Liver (tissue), 9 donors: ENCODE measurements around the gene ATP2B3. TPM values are rescaled to one million over a fixed set of nuclear protein-coding genes. Genes with fewer than 3 reads are reported as not detected.

Experiments used
- DNase-seq: peaks from one replicate; pipeline ENCODE4 v3.0.0-alpha.2; 2017; ENCODE audit warnings: low spot score
- H3K27ac ChIP-seq, 2 donors: one replicate each; pipeline ENCODE4 v1.7.0; 2013; ENCODE audit warnings: inconsistent platforms in 2 of 2, low read length in 2 of 2, control low read depth in 1 of 2, low read depth in 1 of 2, mild to moderate bottlenecking in 1 of 2
- H3K27me3 ChIP-seq, 4 donors: one replicate each; pipeline versions ENCODE4 v1.6.1 to v1.7.0; 2013; ENCODE audit warnings: low read length in 3 of 4, inconsistent platforms in 1 of 4, mild to moderate bottlenecking in 1 of 4, moderate library complexity in 1 of 4; ENCODE audit not compliant: control insufficient read depth in 4 of 4, insufficient read depth in 4 of 4
- H3K36me3 ChIP-seq, 4 donors: one replicate each; pipeline versions ENCODE4 v1.6.1 to v1.7.0; 2013; ENCODE audit warnings: low read length in 3 of 4, mild to moderate bottlenecking in 3 of 4, low read depth in 1 of 4, moderate library complexity in 1 of 4; ENCODE audit not compliant: control insufficient read depth in 4 of 4, insufficient read depth in 3 of 4
- H3K4me1 ChIP-seq, 4 donors: one replicate each; pipeline versions ENCODE4 v1.6.1 to v1.7.0; 2013; ENCODE audit warnings: low read length in 3 of 4, mild to moderate bottlenecking in 3 of 4, moderate library complexity in 1 of 4; ENCODE audit not compliant: control insufficient read depth in 4 of 4, insufficient read depth in 4 of 4
- H3K4me3 ChIP-seq, 3 donors: one replicate each; pipeline versions ENCODE4 v1.6.1 to v1.7.0; 2013; ENCODE audit warnings: low read length in 3 of 3, control low read depth in 1 of 3, low read depth in 1 of 3, mild to moderate bottlenecking in 1 of 3
- H3K9ac ChIP-seq, 2 donors: one replicate each; pipeline ENCODE4 v1.7.0; 2013; ENCODE audit warnings: low read length in 2 of 2, mild to moderate bottlenecking in 2 of 2, moderate library complexity in 2 of 2, control low read depth in 1 of 2, low read depth in 1 of 2
- H3K9me3 ChIP-seq, 4 donors: one replicate each; pipeline versions ENCODE4 v1.6.1 to v1.7.0; 2013; ENCODE audit warnings: low read length in 3 of 4; ENCODE audit not compliant: control insufficient read depth in 4 of 4
- EGR1 ChIP-seq, 2 donors: IDR thresholded peaks; 2 replicates each; pipeline ENCODE4 v1.6.1; 2016 to 2018; ENCODE audit warnings: antibody characterized with exemption in 2 of 2, low read depth in 2 of 2
- FOXA1 ChIP-seq: IDR thresholded peaks from 2 replicates; pipeline ENCODE4 v1.6.1; 2016; ENCODE audit warnings: antibody characterized with exemption
- FOXA2 ChIP-seq: IDR thresholded peaks from 2 replicates; pipeline ENCODE4 v1.6.1; 2016; ENCODE audit warnings: antibody characterized with exemption
- GABPA ChIP-seq, 2 donors: IDR thresholded peaks in 1 of 2; conservative IDR thresholded peaks in 1 of 2; 2 replicates each; pipeline ENCODE4 v1.6.1; 2016; ENCODE audit warnings: antibody characterized with exemption in 2 of 2, mild to moderate bottlenecking in 1 of 2, moderate library complexity in 1 of 2
- HNF4A ChIP-seq, 2 donors: conservative IDR thresholded peaks; 2 replicates each; pipeline ENCODE4 v1.6.1; 2016; ENCODE audit warnings: antibody characterized with exemption in 2 of 2, mild to moderate bottlenecking in 2 of 2
- HNF4G ChIP-seq: IDR thresholded peaks from 2 replicates; pipeline ENCODE4 v1.6.1; 2016; ENCODE audit warnings: antibody characterized with exemption
- JUND ChIP-seq, 2 donors: IDR thresholded peaks; 2 replicates each; pipeline ENCODE4 v1.6.1; 2016; ENCODE audit warnings: antibody characterized with exemption in 2 of 2
- MAX ChIP-seq: IDR thresholded peaks from 2 replicates; pipeline ENCODE4 v1.6.1; 2016; ENCODE audit warnings: antibody characterized with exemption
- NR2F2 ChIP-seq: IDR thresholded peaks from 2 replicates; pipeline ENCODE4 v1.6.1; 2016; ENCODE audit warnings: antibody characterized with exemption
- RAD21 ChIP-seq, 2 donors: IDR thresholded peaks; 2 replicates each; pipeline ENCODE4 v1.6.1; 2016; ENCODE audit warnings: antibody characterized with exemption in 2 of 2, mild to moderate bottlenecking in 2 of 2
- RXRA ChIP-seq, 2 donors: IDR thresholded peaks; 2 replicates each; pipeline ENCODE4 v1.6.1; 2017 to 2018; ENCODE audit warnings: antibody characterized with exemption in 2 of 2, mild to moderate bottlenecking in 1 of 2
- SP1 ChIP-seq: IDR thresholded peaks from 2 replicates; pipeline ENCODE4 v1.6.1; 2018; ENCODE audit warnings: antibody characterized with exemption, mild to moderate bottlenecking
- YY1 ChIP-seq: IDR thresholded peaks from 2 replicates; pipeline ENCODE4 v1.6.1; 2016; ENCODE audit warnings: antibody characterized with exemption, mild to moderate bottlenecking
- WGBS: extraction: QIAGEN DNeasy Blood & Tissue Kit; methylation state at CpG from one replicate; pipeline ENCODE4 v1.1.7; 2013; 5-methylcytosine and 5-hydroxymethylcytosine counted together
- polyA plus RNA-seq, 2 donors: library from polyadenylated mRNA; stranded (reverse) in 1 of 2; unstranded in 1 of 2; fragments of 200-250 nt in 1 of 2; fragments of >200 nt in 1 of 2; fragmentation: Nextera tagmentation in 1 of 2; extraction: Ambion mirVana in 1 of 2; gene quantifications; one replicate each; pipeline versions ENCODE4 v1.2.1 to v1.2.3, GENCODE V29; 2013 to 2015
- total RNA-seq, 2 donors: library from RNA; depleted of rRNA; stranded (reverse); fragments of >200 nt; gene quantifications; one replicate each; pipeline ENCODE4 v1.2.3, GENCODE V29; 2014
- TF ChIP-seq, protein P1 (sequence below): IDR thresholded peaks from 2 replicates; pipeline ENCODE4 v1.6.1; 2016; ENCODE audit warnings: antibody characterized with exemption, mild to moderate bottlenecking
- TF ChIP-seq, protein P2 (sequence below): IDR thresholded peaks from 2 replicates; pipeline ENCODE4 v1.6.1; 2016; ENCODE audit warnings: antibody characterized with exemption
- donor health status: healthy.
- donor health status: healthy.
- donor health status: healthy.
- donor health status: healthy.
- donor health status: healthy.

Gene ATP2B3
- total and polyA plus RNA-seq, 4 donors, result not detected

DNA sequence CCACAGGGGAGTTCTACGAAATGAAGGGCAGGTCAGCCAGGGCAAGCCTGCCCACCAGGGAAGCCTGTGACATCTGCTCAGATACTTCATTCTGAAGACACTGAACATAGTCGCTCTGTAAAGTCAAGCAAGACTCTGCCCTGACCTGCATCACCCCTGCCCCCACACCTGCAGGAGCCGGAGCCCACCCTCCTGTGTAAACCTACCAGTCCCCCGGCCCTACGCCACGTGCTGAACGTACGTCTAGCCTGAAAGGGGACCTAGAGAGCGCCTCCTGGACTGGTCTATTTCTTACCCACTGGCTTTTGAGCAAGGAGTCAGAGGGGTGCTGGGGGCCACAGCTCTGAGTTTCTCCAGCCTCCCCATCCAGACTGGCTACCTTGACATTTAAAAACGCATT, 69.9 kb downstream of the ATP2B3 start (continued):
- no peak for TF ChIP-seq MAX
- no peak for TF ChIP-seq HNF4G
- no peak for TF ChIP-seq SP1
- no peak for TF ChIP-seq FOXA1
- TF ChIP-seq NR2F2, result no peak
- TF ChIP-seq JUND (IDR thresholded peaks at IDR 0.05), result no peak

DNA sequence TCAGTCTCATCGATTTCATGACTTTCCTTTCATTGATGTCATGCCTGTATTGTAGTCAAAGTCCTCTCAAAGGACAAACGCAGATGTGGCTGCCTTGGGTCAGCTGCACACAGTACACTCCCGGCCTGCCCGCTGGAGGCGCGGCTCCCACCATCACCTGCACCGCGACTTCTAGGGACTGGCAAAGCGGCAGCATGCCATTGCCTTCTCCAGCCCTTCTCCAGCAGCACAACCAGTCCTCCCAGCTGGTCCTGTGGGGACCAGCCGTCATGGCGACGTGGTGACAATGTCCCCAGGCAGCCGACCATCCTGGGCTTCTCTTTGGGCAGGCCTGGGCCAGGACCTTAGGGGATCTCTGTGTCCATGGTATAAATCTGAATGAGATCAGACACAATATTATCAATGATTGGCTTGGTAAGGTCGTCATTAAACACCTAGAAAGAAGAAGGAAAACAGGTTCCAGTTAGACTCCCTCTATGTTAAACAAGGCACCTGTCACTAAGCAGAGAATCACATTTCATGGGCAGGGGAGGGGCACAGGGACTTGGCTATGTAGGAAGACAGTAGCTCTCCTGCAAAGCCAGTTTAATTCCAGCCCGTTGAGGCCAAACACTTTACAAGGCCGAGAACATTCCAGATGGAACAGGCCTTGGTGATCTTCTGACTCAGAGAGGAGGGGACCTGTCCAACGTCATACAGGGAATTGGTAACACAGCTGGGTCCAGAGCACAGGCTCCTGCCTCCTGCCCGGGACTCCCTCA, 70.8 kb downstream of the ATP2B3 start:
- H3K9ac ChIP-seq, result no peak overlapping the region
- H3K27ac ChIP-seq, result no peak overlapping the region
- no peaks in the 10 kb centered on the region for H3K9me3 ChIP-seq
- DNase-seq, result no peak
- WGBS, result 97% methylated on average over 18 of the region's 18 CpGs
- peaks cover 0 to 18% (median 3%) of the 10 kb centered on the region in 4 donors for H3K36me3 ChIP-seq
- no peak overlapping the region for H3K4me3 ChIP-seq
- peaks cover 0 to 2% (median 0%) of the 10 kb centered on the region in 4 donors for H3K4me1 ChIP-seq
- H3K27me3 ChIP-seq, result no peaks in the 10 kb centered on the region
- TF ChIP-seq, protein P1, sequence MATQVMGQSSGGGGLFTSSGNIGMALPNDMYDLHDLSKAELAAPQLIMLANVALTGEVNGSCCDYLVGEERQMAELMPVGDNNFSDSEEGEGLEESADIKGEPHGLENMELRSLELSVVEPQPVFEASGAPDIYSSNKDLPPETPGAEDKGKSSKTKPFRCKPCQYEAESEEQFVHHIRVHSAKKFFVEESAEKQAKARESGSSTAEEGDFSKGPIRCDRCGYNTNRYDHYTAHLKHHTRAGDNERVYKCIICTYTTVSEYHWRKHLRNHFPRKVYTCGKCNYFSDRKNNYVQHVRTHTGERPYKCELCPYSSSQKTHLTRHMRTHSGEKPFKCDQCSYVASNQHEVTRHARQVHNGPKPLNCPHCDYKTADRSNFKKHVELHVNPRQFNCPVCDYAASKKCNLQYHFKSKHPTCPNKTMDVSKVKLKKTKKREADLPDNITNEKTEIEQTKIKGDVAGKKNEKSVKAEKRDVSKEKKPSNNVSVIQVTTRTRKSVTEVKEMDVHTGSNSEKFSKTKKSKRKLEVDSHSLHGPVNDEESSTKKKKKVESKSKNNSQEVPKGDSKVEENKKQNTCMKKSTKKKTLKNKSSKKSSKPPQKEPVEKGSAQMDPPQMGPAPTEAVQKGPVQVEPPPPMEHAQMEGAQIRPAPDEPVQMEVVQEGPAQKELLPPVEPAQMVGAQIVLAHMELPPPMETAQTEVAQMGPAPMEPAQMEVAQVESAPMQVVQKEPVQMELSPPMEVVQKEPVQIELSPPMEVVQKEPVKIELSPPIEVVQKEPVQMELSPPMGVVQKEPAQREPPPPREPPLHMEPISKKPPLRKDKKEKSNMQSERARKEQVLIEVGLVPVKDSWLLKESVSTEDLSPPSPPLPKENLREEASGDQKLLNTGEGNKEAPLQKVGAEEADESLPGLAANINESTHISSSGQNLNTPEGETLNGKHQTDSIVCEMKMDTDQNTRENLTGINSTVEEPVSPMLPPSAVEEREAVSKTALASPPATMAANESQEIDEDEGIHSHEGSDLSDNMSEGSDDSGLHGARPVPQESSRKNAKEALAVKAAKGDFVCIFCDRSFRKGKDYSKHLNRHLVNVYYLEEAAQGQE, result no peak
- no peak for TF ChIP-seq FOXA2
- no peak for TF ChIP-seq NR2F2
- no peak for TF ChIP-seq MAX
- TF ChIP-seq SP1, result no peak
- TF ChIP-seq HNF4A (conservative IDR thresholded peaks at IDR 0.05), result no peak

DNA sequence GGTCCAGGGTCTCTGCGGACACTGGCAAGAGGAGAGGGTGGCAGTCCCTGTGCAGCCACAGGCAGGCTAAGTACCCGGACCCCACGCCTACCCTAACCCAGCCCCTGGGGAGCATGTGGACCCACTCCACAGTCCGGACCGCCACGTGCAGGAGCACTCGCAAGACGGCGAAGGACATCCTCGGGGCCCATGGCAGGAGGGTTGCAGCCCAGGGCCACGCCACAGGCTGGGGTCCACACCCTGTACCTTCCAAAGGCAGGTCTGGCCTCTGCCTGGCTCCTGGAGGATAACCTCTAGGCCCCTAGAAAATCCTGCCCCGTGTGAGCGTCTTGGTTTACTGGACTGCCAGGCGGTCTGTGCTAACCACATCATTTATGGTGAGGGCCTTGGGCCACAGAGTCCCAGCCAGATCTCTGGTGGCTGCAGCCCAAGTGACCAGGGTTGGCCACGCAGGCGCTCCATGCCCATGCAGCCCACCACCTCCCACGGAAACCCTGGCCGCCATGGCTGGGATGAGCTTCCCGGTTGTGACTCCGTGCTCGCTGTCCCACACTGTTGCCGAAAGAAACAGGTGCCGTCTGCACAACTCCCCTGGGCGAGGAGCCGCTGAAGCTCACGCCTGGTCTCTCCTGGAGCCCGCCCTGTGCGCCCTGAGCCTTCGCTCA, 71.5 kb downstream of the ATP2B3 start:
- no peak overlapping the region for H3K27ac ChIP-seq
- TF ChIP-seq GABPA (IDR thresholded peaks at IDR 0.05 in 1 of 2, conservative IDR thresholded peaks at IDR 0.05 in 1 of 2), result no peak
- TF ChIP-seq FOXA2, result no peak
- TF ChIP-seq, protein P1, result no peak
- TF ChIP-seq, protein P2, sequence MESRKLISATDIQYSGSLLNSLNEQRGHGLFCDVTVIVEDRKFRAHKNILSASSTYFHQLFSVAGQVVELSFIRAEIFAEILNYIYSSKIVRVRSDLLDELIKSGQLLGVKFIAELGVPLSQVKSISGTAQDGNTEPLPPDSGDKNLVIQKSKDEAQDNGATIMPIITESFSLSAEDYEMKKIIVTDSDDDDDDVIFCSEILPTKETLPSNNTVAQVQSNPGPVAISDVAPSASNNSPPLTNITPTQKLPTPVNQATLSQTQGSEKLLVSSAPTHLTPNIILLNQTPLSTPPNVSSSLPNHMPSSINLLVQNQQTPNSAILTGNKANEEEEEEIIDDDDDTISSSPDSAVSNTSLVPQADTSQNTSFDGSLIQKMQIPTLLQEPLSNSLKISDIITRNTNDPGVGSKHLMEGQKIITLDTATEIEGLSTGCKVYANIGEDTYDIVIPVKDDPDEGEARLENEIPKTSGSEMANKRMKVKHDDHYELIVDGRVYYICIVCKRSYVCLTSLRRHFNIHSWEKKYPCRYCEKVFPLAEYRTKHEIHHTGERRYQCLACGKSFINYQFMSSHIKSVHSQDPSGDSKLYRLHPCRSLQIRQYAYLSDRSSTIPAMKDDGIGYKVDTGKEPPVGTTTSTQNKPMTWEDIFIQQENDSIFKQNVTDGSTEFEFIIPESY, result no peak
- TF ChIP-seq YY1, result no peak
- no peak for TF ChIP-seq HNF4G
- no peak for TF ChIP-seq RAD21 (IDR thresholded peaks at IDR 0.05)
- TF ChIP-seq SP1, result no peak
- TF ChIP-seq NR2F2, result no peak
- TF ChIP-seq HNF4A (conservative IDR thresholded peaks at IDR 0.05), result no peak
- TF ChIP-seq RXRA (IDR thresholded peaks at IDR 0.05), result no peak
- no peak for TF ChIP-seq EGR1 (IDR thresholded peaks at IDR 0.05; ENCODE audit: low read depth in 2 of 2)
- H3K4me3 ChIP-seq, result no peak overlapping the region
- peaks cover 0 to 20% (median 4%) of the 10 kb centered on the region in 4 donors for H3K36me3 ChIP-seq
- no peaks in the 10 kb centered on the region for H3K9me3 ChIP-seq
- no peak overlapping the region for H3K9ac ChIP-seq
- H3K4me1 ChIP-seq, result peaks cover 0 to 5% (median 0%) of the 10 kb centered on the region in 4 donors
- no peaks in the 10 kb centered on the region for H3K27me3 ChIP-seq
- 98% methylated on average over 29 of the region's 29 CpGs for WGBS
- DNase-seq, result no peak
